NB4 (cell line): ENCODE results near the gene TNFRSF14.

Source experiments
- POLR2A ChIP-seq: IDR thresholded peaks from 2 replicates; pipeline ENCODE4 v1.6.1; 2011; ENCODE audit warnings: mild to moderate bottlenecking; ENCODE audit not compliant: insufficient read length; ENCODE audit errors: extremely low read depth
- TF ChIP-seq, protein P1 (sequence below): IDR thresholded peaks from one replicate; pipeline ENCODE4 v1.5.1; 2012; ENCODE audit warnings: low read depth, low read length

DNA sequence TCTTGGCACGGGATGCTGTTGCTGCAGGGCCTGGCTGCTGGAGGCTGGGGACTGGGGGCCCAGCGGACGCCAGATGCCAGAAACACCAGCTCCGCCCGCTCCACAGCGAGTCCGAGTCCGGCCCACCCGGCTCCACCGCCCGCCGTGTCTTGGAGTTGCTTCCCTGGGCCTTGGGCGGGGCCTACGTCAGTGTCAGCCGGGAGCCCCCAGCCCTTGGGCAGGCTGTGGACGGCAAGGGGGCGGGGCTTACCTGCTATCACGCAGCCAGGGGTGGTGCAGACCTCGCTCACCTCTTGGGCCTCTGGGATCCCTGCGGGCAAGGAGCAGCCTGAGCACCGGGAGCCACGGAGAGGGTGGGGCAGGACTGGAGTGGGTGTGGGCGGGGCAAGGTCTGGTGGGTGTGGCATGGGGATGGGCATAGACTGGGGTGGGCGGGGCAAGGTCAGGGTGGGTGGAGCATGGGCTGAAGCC, 54.9 kb downstream of the TNFRSF14 start:
- TF ChIP-seq, protein P1, sequence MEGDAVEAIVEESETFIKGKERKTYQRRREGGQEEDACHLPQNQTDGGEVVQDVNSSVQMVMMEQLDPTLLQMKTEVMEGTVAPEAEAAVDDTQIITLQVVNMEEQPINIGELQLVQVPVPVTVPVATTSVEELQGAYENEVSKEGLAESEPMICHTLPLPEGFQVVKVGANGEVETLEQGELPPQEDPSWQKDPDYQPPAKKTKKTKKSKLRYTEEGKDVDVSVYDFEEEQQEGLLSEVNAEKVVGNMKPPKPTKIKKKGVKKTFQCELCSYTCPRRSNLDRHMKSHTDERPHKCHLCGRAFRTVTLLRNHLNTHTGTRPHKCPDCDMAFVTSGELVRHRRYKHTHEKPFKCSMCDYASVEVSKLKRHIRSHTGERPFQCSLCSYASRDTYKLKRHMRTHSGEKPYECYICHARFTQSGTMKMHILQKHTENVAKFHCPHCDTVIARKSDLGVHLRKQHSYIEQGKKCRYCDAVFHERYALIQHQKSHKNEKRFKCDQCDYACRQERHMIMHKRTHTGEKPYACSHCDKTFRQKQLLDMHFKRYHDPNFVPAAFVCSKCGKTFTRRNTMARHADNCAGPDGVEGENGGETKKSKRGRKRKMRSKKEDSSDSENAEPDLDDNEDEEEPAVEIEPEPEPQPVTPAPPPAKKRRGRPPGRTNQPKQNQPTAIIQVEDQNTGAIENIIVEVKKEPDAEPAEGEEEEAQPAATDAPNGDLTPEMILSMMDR = no peak
- TF ChIP-seq POLR2A = no peak
